GM06990 (cell line): ENCODE results near the gene MCM7.

ENCODE experiments used
- DNase-seq: peaks from one replicate; pipeline ENCODE4 v3.0.0-alpha.2; 2011; ENCODE audit not compliant: insufficient read length; ENCODE audit errors: extremely low read depth
- H3K27me3 ChIP-seq: replicated peaks from 2 replicates; pipeline ENCODE4 v1.6.0; 2011; ENCODE audit warnings: low read length; ENCODE audit not compliant: control insufficient read depth, insufficient read depth
- H3K36me3 ChIP-seq: 2 replicates; pipeline ENCODE4 v1.5.1; 2011; ENCODE audit warnings: low read length; ENCODE audit not compliant: control insufficient read depth, insufficient read depth
- H3K4me3 ChIP-seq: replicated peaks from 2 replicates; pipeline ENCODE4 v1.5.1; 2011; ENCODE audit warnings: low read depth, mild to moderate bottlenecking, control low read depth, low read length
- CTCF ChIP-seq: IDR thresholded peaks from 2 replicates; pipeline ENCODE4 v1.5.1; 2011; ENCODE audit warnings: low read length, control low read depth, mild to moderate bottlenecking, inconsistent platforms; ENCODE audit not compliant: insufficient read depth, poor library complexity, severe bottlenecking

The MCM7 gene

GRCh38 chr7:100051611-100052010 lies 49.6 kb downstream of the MCM7 start:
- DNase-seq = no peak
- Histone ChIP-seq H3K27me3 (no peaks in the 10 kb centered on the region), H3K4me3 (no peak overlapping the region), H3K36me3 (peaks cover 1% of the 10 kb centered on the region; the same call in 1 of the 2 replicates)
- no peak for TF ChIP-seq CTCF

- peak; percentile 85 for DNase-seq
- Histone ChIP-seq H3K27me3 (no peaks in the 10 kb centered on the region), H3K36me3 (peaks cover 1% of the 10 kb centered on the region; the same call in 1 of the 2 replicates), H3K4me3 (peak within 1 kb of the TSS; percentile 91)
- TF ChIP-seq CTCF = peak; percentile 43
Measured at GRCh38 chr7:100049441-100050291, 51.5 kb downstream of the MCM7 start, which contains the start of gene ZSCAN21. ZSCAN21 (plus strand) TSS chr7:100049774; CDS start chr7:100057007, 7,233 bp downstream.

- TF ChIP-seq CTCF = no peak
- no peak for DNase-seq
- Histone ChIP-seq H3K36me3 (peaks cover 1% of the 10 kb centered on the region; the same call in 1 of the 2 replicates), H3K4me3 (no peak overlapping the region), H3K27me3 (no peaks in the 10 kb centered on the region)
Measured at GRCh38 chr7:100048680-100049079, 52.5 kb downstream of the MCM7 start.

GRCh38 chr7:100044718-100045117 lies 56.5 kb downstream of the MCM7 start:
- no peaks in the 10 kb centered on the region for H3K36me3 ChIP-seq
- no peaks in the 10 kb centered on the region for H3K27me3 ChIP-seq
- H3K4me3 ChIP-seq = no peak overlapping the region
- TF ChIP-seq CTCF = peak; percentile 23
- no peak for DNase-seq
